ENCODE data around the gene ARHGEF11.

GRCh38 chr1:156905651-156906050, 139.9 kb downstream of the ARHGEF11 start:
- TF ChIP-seq, protein P1, sequence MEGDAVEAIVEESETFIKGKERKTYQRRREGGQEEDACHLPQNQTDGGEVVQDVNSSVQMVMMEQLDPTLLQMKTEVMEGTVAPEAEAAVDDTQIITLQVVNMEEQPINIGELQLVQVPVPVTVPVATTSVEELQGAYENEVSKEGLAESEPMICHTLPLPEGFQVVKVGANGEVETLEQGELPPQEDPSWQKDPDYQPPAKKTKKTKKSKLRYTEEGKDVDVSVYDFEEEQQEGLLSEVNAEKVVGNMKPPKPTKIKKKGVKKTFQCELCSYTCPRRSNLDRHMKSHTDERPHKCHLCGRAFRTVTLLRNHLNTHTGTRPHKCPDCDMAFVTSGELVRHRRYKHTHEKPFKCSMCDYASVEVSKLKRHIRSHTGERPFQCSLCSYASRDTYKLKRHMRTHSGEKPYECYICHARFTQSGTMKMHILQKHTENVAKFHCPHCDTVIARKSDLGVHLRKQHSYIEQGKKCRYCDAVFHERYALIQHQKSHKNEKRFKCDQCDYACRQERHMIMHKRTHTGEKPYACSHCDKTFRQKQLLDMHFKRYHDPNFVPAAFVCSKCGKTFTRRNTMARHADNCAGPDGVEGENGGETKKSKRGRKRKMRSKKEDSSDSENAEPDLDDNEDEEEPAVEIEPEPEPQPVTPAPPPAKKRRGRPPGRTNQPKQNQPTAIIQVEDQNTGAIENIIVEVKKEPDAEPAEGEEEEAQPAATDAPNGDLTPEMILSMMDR (IDR thresholded peaks at IDR 0.05; ENCODE audit: low read depth, low read length) = no peak
- TF ChIP-seq POLR2A (IDR thresholded peaks at IDR 0.05; ENCODE audit: extremely low read depth, insufficient read length) = no peak

Data from NB4 (cell line).